K562 (cell line): ENCODE measurements around the gene CLCNKB. TPM values are rescaled to one million over a fixed set of nuclear protein-coding genes. Genes with fewer than 3 reads are reported as not detected.
A peak's percentile ranks its signal among the peaks of the same experiment; 100 is the strongest.

Experiments
- BRD9 ChIP-seq: fragments of 450-650 bp; IDR thresholded peaks from 2 replicates; pipeline ENCODE4 v1.6.1; 2018; ENCODE audit warnings: low read depth; ENCODE audit not compliant: partially characterized antibody
- DNMT1 ChIP-seq: fragments of 450-650 bp; IDR thresholded peaks from 2 replicates; pipeline ENCODE4 v1.6.1; 2016; ENCODE audit warnings: antibody characterized with exemption, mild to moderate bottlenecking
- DPF2 ChIP-seq: fragments of 450-650 bp; IDR thresholded peaks from 2 replicates; pipeline ENCODE4 v1.6.1; 2016
- E2F1 ChIP-seq: sonication (generic); formaldehyde crosslinking; IDR thresholded peaks from 2 replicates; pipeline ENCODE4 v1.8.1; 2023; ENCODE audit warnings: mild to moderate bottlenecking, missing genetic modification reagents, moderate library complexity
- E2F6 ChIP-seq, 2 experiments: IDR thresholded peaks; 2 replicates each; pipeline ENCODE4 v1.6.1; 2011; ENCODE audit warnings: borderline replicate concordance in 1 of 2, control low read depth in 1 of 2, low read depth in 1 of 2, low read length in 1 of 2, mild to moderate bottlenecking in 1 of 2, mixed read lengths in 1 of 2, moderate library complexity in 1 of 2; ENCODE audit not compliant: insufficient read depth in 1 of 2, insufficient read length in 1 of 2, poor library complexity in 1 of 2, severe bottlenecking in 1 of 2; ENCODE audit errors: extremely low read depth in 1 of 2
- E4F1 ChIP-seq: fragments of 250-450 bp; sonication (Bioruptor Pico); IDR thresholded peaks from 2 replicates; pipeline ENCODE4 v1.5.0; 2021; ENCODE audit warnings: mild to moderate bottlenecking, borderline replicate concordance
- GABPB1 ChIP-seq: sonication (generic); formaldehyde crosslinking; IDR thresholded peaks from 2 replicates; pipeline ENCODE4 v1.8.0; 2022; ENCODE audit warnings: mild to moderate bottlenecking, missing genetic modification reagents
- GTF2E2 ChIP-seq: fragments of 200-800 bp; sonication (Bioruptor generic); IDR thresholded peaks from 2 replicates; pipeline ENCODE4 v1.6.1; 2016; ENCODE audit warnings: missing genetic modification characterization, missing compliant biosample characterization
- HDAC3 ChIP-seq: fragments of 450-650 bp; IDR thresholded peaks from 2 replicates; pipeline ENCODE4 v1.6.1; 2018; ENCODE audit warnings: borderline replicate concordance, mild to moderate bottlenecking, moderate library complexity; ENCODE audit not compliant: partially characterized antibody
- JUNB ChIP-seq: fragments of 450-650 bp; formaldehyde crosslinking; conservative IDR thresholded peaks from 2 replicates; pipeline ENCODE4 v1.4.0; 2020; ENCODE audit warnings: mild to moderate bottlenecking
- MYNN ChIP-seq, 2 experiments: sonication (generic); formaldehyde crosslinking in 1 of 2; IDR thresholded peaks; 2 replicates each; pipeline versions ENCODE4 v1.5.0 to v1.6.1; 2016 to 2020; ENCODE audit warnings: antibody characterized with exemption in 1 of 2, missing genetic modification reagents in 1 of 2
- NFRKB ChIP-seq: fragments of 450-650 bp; IDR thresholded peaks from 2 replicates; pipeline ENCODE4 v1.6.1; 2016; ENCODE audit warnings: low read depth
- OTX1 ChIP-seq: fragments of 450-650 bp; formaldehyde crosslinking; IDR thresholded peaks from 2 replicates; pipeline ENCODE4 v1.4.0; 2022; ENCODE audit warnings: mild to moderate bottlenecking
- PREB ChIP-seq: sonication (generic); formaldehyde crosslinking; IDR thresholded peaks from 2 replicates; pipeline ENCODE4 v1.8.1; 2023; ENCODE audit warnings: mild to moderate bottlenecking, missing genetic modification reagents
- RBM14 ChIP-seq: fragments of 200-400 bp; formaldehyde crosslinking; IDR thresholded peaks from 2 replicates; pipeline ENCODE4 v1.6.1; 2018; ENCODE audit warnings: low read depth, mild to moderate bottlenecking, low read length, moderate library complexity, borderline replicate concordance; ENCODE audit not compliant: insufficient read depth
- SNRNP70 ChIP-seq: fragments of 200-400 bp; formaldehyde crosslinking; optimal IDR thresholded peaks from 2 replicates; pipeline ENCODE3; 2017; ENCODE audit warnings: low read depth, low read length
- VEZF1 ChIP-seq: fragments of 200-800 bp; sonication (Bioruptor generic); IDR thresholded peaks from 2 replicates; pipeline ENCODE4 v1.6.1; 2017; ENCODE audit warnings: missing genetic modification characterization, missing compliant biosample characterization
- ZNF274 ChIP-seq: IDR thresholded peaks from 2 replicates; pipeline ENCODE4 v1.6.1; 2011; ENCODE audit warnings: low read depth, mild to moderate bottlenecking, low read length, moderate library complexity, borderline replicate concordance
- ZNF384 ChIP-seq: IDR thresholded peaks from 2 replicates; pipeline ENCODE4 v1.6.1; 2012; ENCODE audit warnings: low read depth, low read length, improper control_type of control experiment
- ZNF780A ChIP-seq: fragments of 250-450 bp; sonication (Bioruptor Pico); IDR thresholded peaks from 2 replicates; pipeline ENCODE4 v1.5.0; 2021; ENCODE audit warnings: mild to moderate bottlenecking
- polyA plus RNA-seq, 8 experiments: library from polyadenylated mRNA; depleted of rRNA in 4 of 8; stranded (reverse) in 5 of 8; unstranded in 3 of 8; fragments of >200 nt; fragmentation: Nextera tagmentation in 2 of 8; fragmentation: Illumina TruSeq in 1 of 8; extraction: Ambion mirVana in 2 of 8; extraction: Trizol in 1 of 8; gene quantifications; 2 replicates each; pipeline versions ENCODE4 v1.2.1 to v1.2.3, GENCODE V29; 2011 to 2014; ENCODE audit warnings: inconsistent platforms in 1 of 8, missing spikeins in 1 of 8
- total RNA-seq, 7 experiments: library from RNA; depleted of rRNA in 6 of 7; stranded (reverse); fragments of >200 nt in 6 of 7; fragmentation: Illumina TruSeq in 2 of 7; extraction: Trizol in 2 of 7; gene quantifications; 2 replicates each; pipeline versions ENCODE4 v1.2.1 to v1.2.3, GENCODE V29; 2011 to 2021; ENCODE audit warnings: low replicate concordance in 1 of 7

Gene CLCNKB
- total and polyA plus RNA-seq, 9 of the 15 experiments (the other 6 are each of a cell fraction or from before 2014, with no cell fraction given): 0.08 to 1.7 (median 0.64) TPM

GRCh38 chr1:16078925-16079656, 35.5 kb downstream of the CLCNKB start (continued):
- TF ChIP-seq ZNF780A (CRISPR knock-in tag) (no peak), ZNF384 (peak; percentile 78), ZNF274 (no peak), OTX1 (CRISPR knock-in tag) (no peak), GABPB1 (peak; percentile 24; the same call in 1 of the 2 replicates), HDAC3 (no peak), RBM14 (no peak), GTF2E2 (tag) (no peak), E2F1 (CRISPR knock-in tag) (0 out of 2 replicates have a peak, but pooled peaks have one; percentile 41), PREB (0 out of 2 replicates have a peak, but pooled peaks have one; percentile 54), DNMT1 (no peak), MYNN (IDR thresholded peaks at IDR 0.05) (0 out of 2 replicates have a peak, but pooled peaks have one; percentile 35), MYNN (CRISPR knock-in tag; IDR thresholded peaks at IDR 0.05) (no peak), NFRKB (no peak), E4F1 (no peak), E2F6 (IDR thresholded peaks at IDR 0.05; ENCODE audit: borderline replicate concordance in 1 of 2, extremely low read depth in 1 of 2, insufficient read depth in 1 of 2, insufficient read length in 1 of 2, low read depth in 1 of 2, low read length in 1 of 2, poor library complexity in 1 of 2, severe bottlenecking in 1 of 2) (no peak), SNRNP70 (no peak), DPF2 (no peak), BRD9 (peak; percentile 82), VEZF1 (CRISPR knock-in tag) (peak; percentile 26; the same call in 1 of the 2 replicates), JUNB (CRISPR knock-in tag) (no peak)
